PC-9 (cell line): ENCODE data around the gene DUOXA2. TPM values are rescaled to one million over a fixed set of nuclear protein-coding genes. Genes with fewer than 3 reads are reported as not detected.

Source experiments
- BruUV-seq: library from RNA; stranded (reverse); fragments of 400-500 nt; replicated peaks from 2 replicates; lab custom pipeline; 2021; lab: Mats Ljungman, UMichigan
- CTCF ChIA-PET: fragments of 300-600 bp; sonication (Branson Sonifier 250); formaldehyde crosslinking; loops from one replicate; lab custom pipeline; 2022; ENCODE audit warnings: antibody characterized with exemption; lab: Charles Lee
- POLR2A ChIA-PET: fragments of 300-600 bp; sonication (Branson Sonifier 250); formaldehyde crosslinking; loops from one replicate; lab custom pipeline; 2022; ENCODE audit warnings: antibody characterized with exemption; ENCODE audit not compliant: unreplicated experiment; lab: Charles Lee
- DNase-seq, 2 experiments: peaks; one replicate each; pipeline versions ENCODE4 v3.0.0 to v3.0.0-alpha.2; 2015 to 2022; ENCODE audit warnings: mixed read lengths in 1 of 2
- H2AFZ ChIP-seq: fragments of 200-600 bp; sonication (generic); 2 replicates; pipeline ENCODE4 v1.8.1; 2017; ENCODE audit warnings: antibody characterized with exemption
- H3F3A ChIP-seq: fragments of 200-600 bp; sonication (generic); 2 replicates; pipeline ENCODE4 v1.8.1; 2017; ENCODE audit warnings: antibody characterized with exemption, mild to moderate bottlenecking, low read depth; ENCODE audit not compliant: insufficient read depth
- H3K27ac ChIP-seq: fragments of 200-600 bp; sonication (generic); 2 replicates; pipeline ENCODE4 v1.6.1; 2016; ENCODE audit warnings: mixed run types
- H3K27me3 ChIP-seq: fragments of 200-600 bp; sonication (generic); 2 replicates; pipeline ENCODE4 v1.6.1; 2016; ENCODE audit warnings: low read depth, mixed run types; ENCODE audit not compliant: insufficient read depth
- H3K36me3 ChIP-seq: fragments of 200-600 bp; sonication (generic); 2 replicates; pipeline ENCODE4 v1.6.1; 2016; ENCODE audit warnings: low read depth, mixed run types
- H3K4me1 ChIP-seq: fragments of 200-600 bp; sonication (generic); replicated peaks from 2 replicates; pipeline ENCODE4 v1.6.1; 2016; ENCODE audit warnings: mixed run types; ENCODE audit not compliant: insufficient read depth
- H3K4me2 ChIP-seq: fragments of 200-600 bp; sonication (generic); 2 replicates; pipeline ENCODE4 v1.6.1; 2017; ENCODE audit warnings: mixed run types
- H3K4me3 ChIP-seq: fragments of 200-600 bp; sonication (generic); 2 replicates; pipeline ENCODE4 v1.6.1; 2016; ENCODE audit warnings: mixed run types
- H3K79me2 ChIP-seq: fragments of 200-600 bp; sonication (generic); 2 replicates; pipeline ENCODE4 v1.6.1; 2017; ENCODE audit warnings: low read depth, mixed run types
- H3K9me2 ChIP-seq: fragments of 200-600 bp; sonication (generic); 2 replicates; pipeline ENCODE4 v1.8.1; 2017; ENCODE audit warnings: mild to moderate bottlenecking; ENCODE audit not compliant: insufficient read depth
- H3K9me3 ChIP-seq: fragments of 200-600 bp; sonication (generic); 2 replicates; pipeline ENCODE4 v1.8.1; 2016; ENCODE audit warnings: low read depth; ENCODE audit not compliant: insufficient read depth
- H4K20me1 ChIP-seq: fragments of 200-600 bp; sonication (generic); 2 replicates; pipeline ENCODE4 v1.8.1; 2017; ENCODE audit not compliant: insufficient read depth
- CTCF ChIP-seq: fragments of 200-600 bp; sonication (generic); conservative IDR thresholded peaks from 2 replicates; pipeline ENCODE4 v1.6.1; 2017; ENCODE audit warnings: mixed run types, antibody characterized with exemption, mild to moderate bottlenecking, moderate library complexity
- EZH2 ChIP-seq: fragments of 200-600 bp; sonication (generic); IDR thresholded peaks from 2 replicates; pipeline ENCODE4 v1.8.0; 2017; ENCODE audit warnings: antibody characterized with exemption, low read depth
- intact Hi-C: fragments of 100-400 bp; cut with micrococcal nuclease; formaldehyde crosslinking; loops from one replicate; pipeline ENCODE4 v1.10.0; 2022; ENCODE audit not compliant: unreplicated experiment
- total RNA-seq: library from RNA; stranded (reverse); gene quantifications from 2 replicates; pipeline ENCODE4 v1.2.3, GENCODE V29; 2021

DUOXA2 gene
- total RNA-seq, 1 experiment from 2014 or later: not detected

- H3K4me1 ChIP-seq: no peaks in the 10 kb centered on the region
- H4K20me1 ChIP-seq: no peaks in the 10 kb centered on the region
- no peak for TF ChIP-seq EZH2
- TF ChIP-seq CTCF: no peak
- H3K79me2 ChIP-seq: no peaks in the 10 kb centered on the region
- no peak overlapping the region for H3K4me2 ChIP-seq
- H3K9me2 ChIP-seq: no peaks in the 10 kb centered on the region
- BruUV-seq: no TSS peak
- no peaks in the 10 kb centered on the region for H3F3A ChIP-seq
- no peak overlapping the region for H2AFZ ChIP-seq
- no peaks in the 10 kb centered on the region for H3K9me3 ChIP-seq
- no peak for DNase-seq
- ChIA-PET POLR2A (interaction anchor here (0.6 kb wide), 1 partner anchor 19 kb away, joined by 4 read pairs; no protein-coding TSS in a partner anchor), CTCF (interaction anchor here (0.6 kb wide), 1 partner anchor 14 kb away, joined by 6 read pairs; no protein-coding TSS in a partner anchor)
- H3K27me3 ChIP-seq: no peaks in the 10 kb centered on the region
- intact Hi-C loops: no loop called here
- H3K27ac ChIP-seq: no peak overlapping the region
- H3K4me3 ChIP-seq: no peak overlapping the region
- no peaks in the 10 kb centered on the region for H3K36me3 ChIP-seq
Observed at GRCh38 chr15:45137703-45138102, 23.6 kb downstream of the DUOXA2 start.

DNA sequence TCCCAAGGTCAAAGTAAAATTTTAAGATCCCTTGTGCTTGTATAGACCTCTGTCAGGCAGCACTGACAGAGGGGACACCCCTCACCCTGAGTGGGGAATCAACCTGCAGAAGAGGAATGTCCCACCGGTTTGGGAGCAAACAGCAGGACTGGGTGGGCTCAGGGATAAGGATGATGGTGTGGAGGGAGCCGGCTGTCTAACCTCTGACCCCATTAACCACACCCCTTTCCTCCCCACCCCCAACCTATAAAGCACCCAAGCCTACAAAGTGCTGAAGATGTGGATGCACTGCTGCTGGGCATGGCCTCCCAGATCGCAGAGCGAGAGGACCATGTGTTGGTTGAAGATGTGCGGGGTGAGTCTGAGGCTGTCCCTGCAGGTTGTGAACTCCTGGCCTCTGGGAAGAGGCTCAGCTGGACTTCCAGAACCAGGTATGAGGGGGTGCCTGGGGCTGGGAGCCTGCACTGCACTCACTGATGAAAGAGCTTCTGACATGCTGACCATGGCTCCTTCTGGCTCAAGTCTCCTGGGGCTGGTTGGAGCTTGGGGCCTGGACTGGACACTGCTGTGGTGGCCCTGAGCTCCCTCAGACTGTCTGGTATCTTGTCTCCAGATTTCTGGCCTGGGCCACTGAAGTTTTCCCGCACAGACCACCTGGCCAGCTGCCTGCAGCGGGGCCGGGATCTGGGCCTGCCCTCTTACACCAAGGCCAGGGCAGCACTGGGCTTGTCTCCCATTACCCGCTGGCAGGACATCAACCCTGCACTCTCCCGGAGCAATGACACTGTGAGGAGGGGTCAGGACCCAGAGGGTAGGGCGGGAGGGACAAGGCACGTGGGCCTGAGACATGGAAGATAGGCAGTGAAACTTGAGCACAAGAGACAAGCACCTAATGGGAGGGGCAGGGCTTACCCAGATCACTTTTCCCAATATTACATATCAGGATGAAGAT, 25.0 kb downstream of the DUOXA2 start:
- no peaks in the 10 kb centered on the region for H3K9me2 ChIP-seq
- H3K27ac ChIP-seq: no peak overlapping the region
- no peaks in the 10 kb centered on the region for H3K79me2 ChIP-seq
- H3K27me3 ChIP-seq: no peaks in the 10 kb centered on the region
- no peak overlapping the region for H3K4me3 ChIP-seq
- H2AFZ ChIP-seq: no peak overlapping the region
- POLR2A ChIA-PET: interaction anchor here (0.6 kb wide), 1 partner anchor 212 kb away, joined by 4 read pairs; no protein-coding TSS in a partner anchor
- no peaks in the 10 kb centered on the region for H3F3A ChIP-seq
- no peaks in the 10 kb centered on the region for H4K20me1 ChIP-seq
- H3K9me3 ChIP-seq: no peaks in the 10 kb centered on the region
- CTCF ChIA-PET: no interaction called here
- H3K36me3 ChIP-seq: no peaks in the 10 kb centered on the region
- intact Hi-C loops: no loop called here
- H3K4me1 ChIP-seq: no peaks in the 10 kb centered on the region
- DNase-seq: no peak
- no peak overlapping the region for H3K4me2 ChIP-seq
- TF ChIP-seq EZH2: no peak
- no peak for TF ChIP-seq CTCF
- no TSS peak for BruUV-seq

GRCh38 chr15:45139770-45140169, 25.6 kb downstream of the DUOXA2 start:
- Histone ChIP-seq H3K27me3 (no peaks in the 10 kb centered on the region), H3K36me3 (no peaks in the 10 kb centered on the region)
- no TSS peak for BruUV-seq

More at GRCh38 chr15:45139770-45140169, 25.6 kb downstream of the DUOXA2 start:
- Histone ChIP-seq H2AFZ (no peak overlapping the region), H3F3A (no peaks in the 10 kb centered on the region), H3K27ac (no peak overlapping the region), H3K4me1 (no peaks in the 10 kb centered on the region), H3K9me3 (no peaks in the 10 kb centered on the region), H3K4me3 (no peak overlapping the region), H3K9me2 (no peaks in the 10 kb centered on the region), H4K20me1 (no peaks in the 10 kb centered on the region), H3K4me2 (no peak overlapping the region), H3K79me2 (no peaks in the 10 kb centered on the region)
- CTCF ChIA-PET: no interaction called here
- POLR2A ChIA-PET: interaction anchor here (0.6 kb wide), 1 partner anchor 212 kb away, joined by 4 read pairs; no protein-coding TSS in a partner anchor
- no peak for DNase-seq
- intact Hi-C loops: no loop called here
- no peak for TF ChIP-seq CTCF
- no peak for TF ChIP-seq EZH2
